AG04449 (cell line): ENCODE data around the gene FARP2.

Experiments
- CTCF ChIA-PET: fragments of 350-600 bp; formaldehyde crosslinking; extraction: SDS; loops from one replicate; lab custom pipeline; 2021; ENCODE audit warnings: antibody characterized with exemption; lab: Yijun Ruan, JAX
- POLR2A ChIA-PET: fragments of 400-600, 350-600 bp; formaldehyde crosslinking; extraction: SDS; loops from one replicate; lab custom pipeline; 2020; ENCODE audit warnings: antibody characterized with exemption, inconsistent platforms; lab: Yijun Ruan, JAX
- DNase-seq: peaks from one replicate; pipeline ENCODE4 v3.0.0-alpha.2; 2010; ENCODE audit warnings: low read depth, low spot score
- H3K4me3 ChIP-seq: 2 replicates; pipeline ENCODE4 v1.5.1; 2011; ENCODE audit warnings: low read depth, mild to moderate bottlenecking, control low read depth, low read length
- CTCF ChIP-seq: IDR thresholded peaks from one replicate; pipeline ENCODE4 v1.5.1; 2011; ENCODE audit warnings: mild to moderate bottlenecking, moderate library complexity, low read length, control low read depth, inconsistent platforms; ENCODE audit not compliant: insufficient read depth; ENCODE audit errors: missing control alignments

Gene FARP2

DNA sequence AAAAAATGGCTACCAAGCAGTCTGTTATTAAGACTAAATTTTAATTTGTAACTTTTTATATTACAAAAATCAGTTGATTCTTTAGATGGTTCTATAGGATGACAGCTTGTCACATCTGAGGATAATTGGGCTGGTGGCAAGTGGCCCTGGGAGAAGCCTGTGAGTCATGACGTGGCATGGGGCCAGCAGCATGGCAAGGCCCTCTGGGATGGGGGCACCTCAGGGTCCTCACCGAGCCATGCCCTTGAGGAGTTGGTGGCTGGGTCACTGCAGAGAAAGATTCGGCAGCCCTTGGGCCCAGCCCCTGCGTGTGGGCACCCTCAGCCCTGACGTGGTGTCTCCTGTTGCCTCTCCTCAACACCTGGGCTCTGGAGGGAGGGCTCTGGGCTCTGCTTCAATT is 102.6 kb downstream of the FARP2 start:
- H3K4me3 ChIP-seq = no peak overlapping the region
- no peak for TF ChIP-seq CTCF
- no peak for DNase-seq
- ChIA-PET POLR2A (no interaction called here), CTCF (no interaction called here)

DNA sequence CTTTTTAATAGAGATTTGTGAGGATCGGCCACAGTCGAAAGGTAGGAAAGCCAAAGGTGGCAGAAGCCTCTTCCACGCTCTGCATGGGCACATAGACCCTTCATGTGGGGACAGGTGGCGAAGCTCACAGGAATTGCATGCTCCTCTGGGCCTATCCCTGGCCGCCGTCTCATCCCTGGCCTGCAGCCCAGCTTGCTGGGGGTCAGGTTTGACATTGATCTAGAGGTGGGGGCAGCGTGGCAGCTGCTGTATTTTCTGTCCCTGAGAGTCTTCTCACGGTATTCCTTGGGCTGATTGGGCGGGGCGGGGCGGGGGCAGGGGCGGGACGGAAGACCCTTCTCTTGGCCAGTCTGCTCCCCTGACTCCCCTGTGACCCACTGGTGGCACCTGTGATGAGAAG is 103.4 kb downstream of the FARP2 start:
- H3K4me3 ChIP-seq = no peak overlapping the region
- ChIA-PET CTCF (interaction anchor here (1.7 kb wide), 1 partner anchor 15 kb away, joined by 4 read pairs; no protein-coding TSS in a partner anchor), POLR2A (interaction anchor here (1.2 kb wide), 1 partner anchor 24 kb away, joined by 3 read pairs; no protein-coding TSS in a partner anchor)
- DNase-seq = no peak
- no peak for TF ChIP-seq CTCF

- H3K4me3 ChIP-seq = no peak overlapping the region
- POLR2A ChIA-PET = interaction anchor here (1.2 kb wide), 1 partner anchor 25 kb away, joined by 3 read pairs; no protein-coding TSS in a partner anchor
- CTCF ChIA-PET = interaction anchor here (0.7 to 1.7 kb wide), 2 partner anchors 16 to 199 kb away, joined by 4 read pairs; no protein-coding TSS in a partner anchor
- TF ChIP-seq CTCF = no peak
- no peak for DNase-seq
Observed at GRCh38 chr2:241460631-241461030, 104.5 kb downstream of the FARP2 start.

GRCh38 chr2:241461693-241462677 is 105.9 kb downstream of the FARP2 start:
- DNase-seq = no peak
- POLR2A ChIA-PET = no interaction called here
- TF ChIP-seq CTCF = no peak
- CTCF ChIA-PET = no interaction called here
- H3K4me3 ChIP-seq = no peak overlapping the region

GRCh38 chr2:241463276-241464135 is 107.4 kb downstream of the FARP2 start:
- no peak for DNase-seq
- no peak for TF ChIP-seq CTCF
- H3K4me3 ChIP-seq = no peak overlapping the region
- POLR2A ChIA-PET = no interaction called here
- CTCF ChIA-PET = no interaction called here
